ENCODE results near the gene LGALS14.

GRCh38 chr19:39670998-39671397, 33.3 kb upstream of the LGALS14 start:
- no peak for TF ChIP-seq CTCF (IDR thresholded peaks at IDR 0.05; ENCODE audit: low read depth, low read length)
- no peak for TF ChIP-seq MYC (IDR thresholded peaks at IDR 0.05; ENCODE audit: low read depth, low read length)

Measured in NB4 (cell line).